Stimulated activated CD8-positive, alpha-beta memory T cell treated with anti-CD3 and anti-CD28 coated beads, Interleukin-2, amount 100 ng/mL, for 1 hour (primary cell): ENCODE data around the gene CCDC78.
"Not testable (repeated sequence)": the region's sequence is repeated elsewhere in the genome, so short reads cannot be mapped to it uniquely, and the experiment has no call there.

Source experiments
- DNase-seq, 2 donors: peaks; one replicate each; pipeline ENCODE4 v3.0.0-alpha.2; 2020; ENCODE audit warnings: low read depth in 2 of 2

The CCDC78 gene

GRCh38 chr16:694187-694862 is 31.9 kb downstream of the CCDC78 start:
- no peak for DNase-seq

DNA sequence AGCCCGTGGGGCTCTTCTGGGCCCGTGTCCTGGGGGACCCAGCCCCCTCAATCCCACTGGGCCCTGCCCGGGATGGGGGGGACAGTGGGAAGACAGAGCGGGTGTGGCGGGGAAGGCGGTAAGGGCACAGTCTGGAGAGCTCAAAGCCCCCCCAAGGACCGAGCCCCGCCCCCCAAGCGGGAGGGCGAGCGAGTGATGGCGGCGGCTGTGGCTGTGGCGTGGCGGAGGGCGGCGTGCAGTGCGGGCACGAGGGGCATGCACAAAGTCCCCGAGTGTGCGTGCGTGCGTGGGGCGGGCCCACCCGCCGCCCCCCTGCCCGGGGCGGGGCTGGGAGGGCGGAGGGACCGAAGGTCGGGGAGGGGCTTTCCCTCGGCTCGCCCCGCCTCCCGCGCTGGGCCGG is 32.5 kb downstream of the CCDC78 start:
- no peak for DNase-seq

- DNase-seq, result no peak
These were observed 32.9 kb downstream of the CCDC78 start for GRCh38 chr16:693364-693763.

DNA sequence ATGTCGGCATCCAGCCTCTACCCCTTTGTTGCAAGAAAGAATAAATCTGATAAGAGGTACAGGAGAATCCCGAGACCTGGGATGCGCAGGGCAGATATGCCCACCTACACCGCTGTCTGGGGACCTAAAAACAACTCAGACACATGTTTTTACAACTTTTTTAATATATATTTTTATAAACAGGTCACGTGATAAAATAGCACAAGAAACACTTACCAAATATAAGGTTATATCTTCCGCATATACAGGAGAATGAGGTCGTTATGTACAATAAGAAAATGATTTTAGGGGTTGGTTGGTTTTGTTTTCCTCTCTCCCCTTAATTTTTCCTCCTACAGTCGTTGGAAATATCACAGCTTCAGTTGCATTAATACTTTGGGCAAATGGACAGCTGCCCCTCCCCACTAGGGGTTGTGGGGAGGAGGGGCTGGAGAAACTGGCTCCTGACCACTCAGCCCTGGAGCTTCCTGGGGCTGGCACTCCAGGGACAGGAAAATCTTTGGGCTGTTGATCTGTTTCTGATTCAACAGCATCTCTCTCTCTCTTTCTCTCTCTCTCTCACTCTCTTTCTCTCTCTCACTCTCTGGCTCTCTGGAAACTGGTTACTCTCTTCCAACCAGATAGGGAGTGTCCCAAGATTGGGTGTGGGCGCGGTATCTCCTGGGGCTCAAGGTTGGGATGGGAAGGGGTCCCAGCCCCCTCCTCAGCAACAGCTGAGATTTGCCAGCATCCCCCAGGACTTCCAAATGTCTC is 33.7 kb downstream of the CCDC78 start:
- no peak for DNase-seq

DNA sequence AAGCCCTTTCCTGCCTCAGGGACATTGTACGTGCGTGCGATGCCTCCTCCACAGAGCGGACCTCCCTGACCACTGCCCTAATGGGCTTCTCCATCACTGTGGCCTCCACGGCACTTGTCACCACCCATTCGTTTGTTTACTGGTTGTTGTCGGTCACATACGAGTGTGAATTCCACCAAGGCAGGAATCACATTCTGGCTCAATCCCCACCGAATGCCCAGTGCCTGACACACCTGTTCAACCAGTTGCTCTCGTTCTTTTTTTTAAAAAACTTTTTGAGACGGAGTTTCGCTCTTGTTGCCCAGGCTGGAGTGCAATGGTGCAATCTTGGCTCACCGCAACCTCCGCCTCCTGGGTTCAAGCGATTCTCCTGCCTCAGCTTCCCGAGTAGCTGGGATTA is 35.0 kb downstream of the CCDC78 start:
- not testable (repeated sequence) for DNase-seq

DNA sequence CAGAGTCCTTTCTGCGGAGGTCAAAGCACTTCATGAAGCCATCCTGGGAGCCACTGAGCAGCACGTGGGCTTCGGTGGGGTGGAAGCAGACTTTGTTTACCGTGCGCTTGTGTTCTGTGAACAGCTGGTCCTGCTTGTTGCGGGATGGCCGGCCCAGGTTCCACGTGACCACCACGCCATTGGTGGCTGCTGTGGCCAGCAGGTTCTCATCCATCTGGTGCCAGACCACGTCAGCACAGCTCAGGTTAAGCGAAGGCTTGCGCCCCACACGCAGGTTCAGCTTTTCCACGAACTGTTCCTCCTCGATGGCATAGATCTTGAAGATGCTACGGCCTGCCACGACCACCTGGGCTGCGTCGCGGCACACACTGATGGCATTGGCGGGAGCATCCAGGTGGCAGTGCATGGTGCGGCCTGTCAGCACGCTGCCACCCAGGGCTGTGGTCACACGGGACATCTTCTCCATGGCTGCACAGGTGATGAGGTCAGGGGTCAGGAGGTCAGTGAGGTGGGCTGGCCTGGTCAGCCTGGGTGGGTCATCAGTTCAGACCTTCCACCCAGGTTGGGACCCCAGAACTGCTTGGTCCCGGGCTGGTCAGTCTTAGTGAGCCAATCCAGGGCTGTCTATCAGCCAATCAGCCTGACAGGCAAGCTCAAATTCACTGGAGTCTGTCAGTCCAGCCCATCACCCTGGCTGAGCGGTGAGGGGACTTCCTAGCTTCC is 36.9 kb downstream of the CCDC78 start:
- no peak for DNase-seq

DNA sequence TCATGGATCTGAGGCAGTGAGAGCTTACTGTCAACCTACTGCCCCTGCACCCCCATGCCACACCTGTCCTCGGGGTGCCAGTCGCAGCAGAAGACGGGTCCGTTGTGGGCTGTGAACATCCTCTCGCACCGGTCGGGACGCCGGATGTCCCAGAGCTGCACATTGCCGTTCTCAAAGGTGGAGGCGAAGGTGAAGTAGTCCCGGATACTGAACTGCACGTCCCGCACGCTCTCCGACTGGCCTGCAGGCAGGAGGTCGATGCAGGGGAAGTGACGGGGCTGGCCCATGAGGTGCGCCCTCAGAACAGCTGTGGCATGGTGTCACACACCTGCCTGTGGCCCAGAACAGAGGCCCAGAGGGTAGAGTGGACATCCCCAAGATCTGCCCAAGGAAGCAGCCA is 38.7 kb downstream of the CCDC78 start:
- DNase-seq, result no peak

DNA sequence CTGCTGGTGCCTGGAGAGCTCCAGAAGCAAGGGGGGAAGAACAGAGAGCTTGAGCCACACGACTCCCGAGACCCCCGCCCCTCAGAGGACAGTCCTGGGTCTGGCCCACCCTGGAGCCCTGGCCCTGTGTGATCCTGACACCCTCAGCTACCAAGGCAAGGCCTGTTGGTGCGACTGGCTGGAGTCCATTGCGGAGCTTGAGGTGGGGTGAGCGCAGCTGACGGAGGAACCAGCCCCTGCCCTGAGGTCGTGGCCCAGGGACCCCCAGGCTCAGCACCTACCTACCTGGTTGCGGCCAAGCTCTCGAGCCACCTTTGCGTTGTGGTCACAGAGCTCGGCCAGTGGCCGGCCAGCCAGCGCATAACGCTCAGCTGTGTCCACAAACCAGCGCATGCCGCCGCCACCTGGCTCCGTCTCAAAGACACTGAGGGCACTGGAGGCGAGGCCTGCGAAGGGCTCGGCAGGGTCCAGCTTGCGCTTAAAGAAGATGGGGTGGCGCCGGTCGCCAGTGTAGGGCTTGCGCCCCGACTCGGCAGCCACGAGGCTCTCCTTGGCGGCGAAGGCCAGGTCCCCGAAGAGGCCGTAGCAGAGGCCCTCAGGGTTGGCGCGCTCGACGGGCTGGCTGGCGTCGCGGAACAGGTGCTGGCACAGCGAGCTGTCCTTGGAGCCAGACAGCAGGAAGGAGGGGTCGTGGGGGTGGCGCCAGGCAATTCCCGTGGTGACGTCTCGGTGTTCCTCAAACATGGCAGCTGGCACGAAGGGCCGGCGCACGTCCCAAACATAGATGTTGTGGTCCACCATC is 39.6 kb downstream of the CCDC78 start:
- no peak for DNase-seq

- no peak for DNase-seq
These were observed 40.3 kb downstream of the CCDC78 start for GRCh38 chr16:685967-686366.

DNA sequence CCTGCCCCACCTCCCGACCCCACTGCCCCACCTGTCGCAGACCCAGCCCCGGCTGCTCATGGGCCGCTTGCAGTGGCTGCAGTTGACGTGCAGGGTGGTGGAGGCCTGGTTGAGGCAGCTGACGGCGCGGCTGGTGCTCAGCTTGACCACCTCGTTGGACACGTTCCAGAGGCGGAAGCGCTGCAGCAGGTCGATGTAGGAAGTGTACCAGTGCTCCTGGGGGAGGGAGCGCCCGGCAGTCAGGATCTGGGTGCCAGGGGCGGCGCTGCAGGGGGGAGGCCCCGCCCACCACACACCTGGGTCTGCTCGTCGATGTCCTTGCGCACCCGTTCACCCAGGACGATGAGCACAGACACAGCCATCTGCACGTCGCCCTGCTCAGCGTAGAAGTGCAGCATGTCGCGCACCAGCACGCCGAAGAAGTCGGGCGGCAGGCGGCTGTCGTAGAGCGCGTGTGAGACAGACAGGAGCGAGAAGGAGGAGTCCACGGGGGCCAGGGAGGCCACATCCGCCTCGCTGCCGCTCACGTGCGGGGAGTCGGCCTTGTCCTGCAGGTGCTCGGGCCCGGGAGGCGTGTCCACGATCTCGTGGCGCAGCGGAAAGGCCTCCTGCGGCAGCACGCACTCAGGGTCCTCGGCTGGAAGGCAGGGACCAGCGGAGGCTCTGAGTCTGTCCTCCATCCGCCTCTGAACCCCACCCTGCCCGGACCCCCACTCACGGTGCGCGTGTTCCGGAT is 41.1 kb downstream of the CCDC78 start:
- no peak for DNase-seq

DNA sequence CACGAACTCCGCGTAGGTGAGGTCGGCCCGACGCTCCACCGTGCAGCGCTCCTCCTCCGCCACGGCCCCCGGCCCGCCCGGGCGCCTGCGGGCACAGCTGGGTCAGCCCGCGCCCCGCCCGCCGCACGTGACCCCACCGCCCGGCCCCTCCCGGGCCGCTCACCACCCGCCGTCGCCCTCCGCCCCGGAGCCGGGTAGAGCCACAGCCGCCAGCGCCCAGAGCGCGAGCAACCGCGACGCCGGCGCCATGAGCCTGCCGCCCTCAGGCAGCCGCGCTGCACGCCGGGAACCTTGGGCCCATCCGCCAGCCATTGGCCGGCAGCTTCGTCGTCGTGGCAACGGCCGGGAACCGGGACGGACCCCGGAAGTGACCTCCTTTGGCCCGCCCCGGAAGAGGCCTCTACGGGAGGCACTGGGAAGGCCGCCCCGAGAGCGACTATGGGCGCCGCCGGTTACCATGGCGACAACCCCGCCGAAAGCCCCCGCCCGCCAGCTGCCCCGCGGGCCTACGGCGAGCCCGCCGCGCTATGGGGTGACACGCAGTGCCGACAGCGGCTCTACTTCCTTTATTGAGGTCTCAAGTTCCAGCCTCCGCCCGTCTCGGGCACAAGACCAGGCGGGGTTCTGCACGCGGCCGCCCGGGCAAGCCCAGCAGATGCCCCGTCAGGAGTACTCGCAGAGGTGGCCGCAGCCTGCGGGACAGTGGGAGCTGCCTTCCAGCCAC is 42.0 kb downstream of the CCDC78 start, which contains the start of gene JMJD8:
TSS of gene JMJD8 (minus strand) at position 264 of the 724 bp plus-strand sequence. CDS start at position 249, 15 bp downstream.
- peak; percentile 92 for DNase-seq

DNA sequence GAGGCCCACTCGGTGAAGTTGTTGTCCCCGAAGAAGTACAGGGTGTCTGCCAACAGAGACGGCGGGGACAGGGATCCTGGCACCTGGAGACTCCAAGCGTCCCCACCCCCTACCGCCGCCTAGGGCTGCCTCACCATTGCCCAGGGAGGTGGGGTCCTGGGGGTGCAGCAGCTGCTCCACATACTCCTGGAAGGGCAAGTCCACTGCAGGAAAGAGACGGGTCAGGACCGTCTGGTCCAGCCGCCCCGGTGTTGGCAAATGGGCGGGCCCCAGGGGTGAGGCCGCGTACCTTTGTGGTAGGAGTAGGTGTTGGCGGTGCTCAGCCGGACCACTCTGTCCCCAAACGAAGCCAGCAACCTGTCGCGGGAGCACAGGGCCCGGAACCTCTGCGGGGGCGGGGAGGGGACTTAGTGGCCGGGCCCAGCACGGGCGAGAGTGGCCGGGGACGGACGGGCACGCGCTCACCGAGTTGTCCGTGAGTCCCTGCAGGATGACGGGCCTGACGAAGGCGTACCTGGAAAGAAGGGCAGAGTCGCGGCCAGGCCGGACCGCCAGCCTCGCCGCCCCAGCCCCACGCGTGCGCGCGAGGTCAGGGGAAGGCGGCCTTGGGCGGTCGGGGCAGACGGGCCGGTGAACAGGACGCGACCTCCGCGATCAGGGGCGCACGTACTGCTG is 42.7 kb downstream of the CCDC78 start:
- no peak for DNase-seq

DNA sequence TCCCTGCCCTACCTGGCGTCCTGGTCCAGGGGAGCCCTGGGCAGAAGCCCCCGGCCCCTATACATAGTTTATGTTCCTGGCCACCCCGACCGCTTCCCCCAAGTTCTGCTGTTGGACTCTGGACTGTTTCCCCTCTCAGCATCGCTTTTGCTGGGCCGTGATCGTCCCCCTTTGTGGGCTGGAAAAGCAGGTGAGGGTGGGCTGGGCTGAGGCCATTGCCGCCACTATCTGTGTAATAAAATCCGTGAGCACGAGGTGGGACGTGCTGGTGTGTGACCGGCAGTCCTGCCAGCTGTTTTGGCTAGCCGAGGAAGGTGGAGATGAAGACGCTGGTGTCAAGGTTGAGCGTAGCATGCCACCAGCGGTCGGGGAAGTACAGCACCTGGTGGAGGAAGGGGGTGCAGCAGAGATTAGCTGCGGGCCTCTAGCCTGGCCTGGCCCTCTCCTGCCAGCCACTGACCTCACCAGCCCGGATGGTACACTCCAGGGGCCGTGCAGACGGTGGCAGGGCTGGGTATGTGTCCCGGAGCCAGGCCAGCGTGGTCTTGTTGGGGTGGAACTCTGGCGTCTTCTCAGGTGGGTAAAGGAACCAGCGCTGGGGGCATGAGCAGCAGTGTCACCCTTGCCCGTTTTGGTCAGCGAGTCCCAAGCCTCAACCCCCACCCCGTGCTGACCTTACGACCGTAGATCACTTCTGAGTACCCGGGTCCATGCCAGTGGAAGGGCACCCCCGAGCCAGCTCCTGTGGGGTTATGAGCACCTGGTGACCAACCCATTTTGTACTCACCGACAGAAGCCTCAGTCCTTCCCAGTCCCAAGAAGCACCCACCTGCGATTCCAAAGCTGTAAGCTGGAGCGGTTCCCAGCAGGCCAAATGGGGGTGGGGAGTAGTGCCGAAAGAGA is 43.5 kb downstream of the CCDC78 start:
- no peak for DNase-seq

DNA sequence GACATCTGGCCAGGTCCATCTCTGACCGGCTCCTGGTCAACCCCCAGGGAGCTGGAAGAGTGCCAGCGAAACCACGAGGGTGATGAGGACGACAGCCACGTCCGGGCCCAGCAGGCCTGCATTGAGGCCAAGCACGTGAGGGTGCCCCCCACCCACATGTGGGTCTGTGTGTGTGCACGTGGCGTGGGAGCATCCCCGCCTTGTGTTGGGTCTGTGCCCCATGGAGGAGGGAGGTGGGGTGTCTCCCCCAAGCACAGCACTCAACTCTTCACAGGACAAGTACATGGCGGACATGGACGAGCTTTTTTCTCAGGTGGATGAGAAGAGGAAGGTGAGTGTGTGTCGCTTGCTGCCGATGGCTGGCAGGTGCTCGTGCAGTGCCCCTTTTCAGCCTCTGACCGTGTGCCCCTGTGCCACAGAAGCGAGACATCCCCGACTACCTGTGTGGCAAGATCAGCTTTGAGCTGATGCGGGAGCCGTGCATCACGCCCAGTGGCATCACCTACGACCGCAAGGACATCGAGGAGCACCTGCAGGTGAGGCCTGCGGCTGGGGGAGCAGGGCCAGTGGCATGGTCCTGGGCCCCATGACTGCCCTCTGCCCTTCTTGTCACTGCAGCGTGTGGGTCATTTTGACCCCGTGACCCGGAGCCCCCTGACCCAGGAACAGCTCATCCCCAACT is 44.4 kb downstream of the CCDC78 start:
- no peak for DNase-seq

- DNase-seq, result no peak
These were observed 45.1 kb downstream of the CCDC78 start for GRCh38 chr16:680967-681745.

DNA sequence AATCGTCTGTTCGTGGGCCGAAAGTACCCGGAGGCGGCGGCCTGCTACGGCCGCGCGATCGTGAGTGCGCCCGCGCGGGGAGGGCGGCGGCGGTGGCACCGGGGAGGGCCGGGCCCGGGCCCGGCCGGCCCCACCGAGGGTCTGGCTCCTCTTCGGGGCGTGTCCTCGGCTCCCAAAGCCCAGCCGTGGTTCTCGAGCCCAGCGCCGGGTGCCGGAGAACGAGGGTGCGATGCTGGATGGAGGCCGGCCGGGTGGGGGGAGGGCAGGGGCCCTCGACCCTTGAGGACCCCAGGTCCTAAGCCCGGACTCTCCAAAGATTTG is 45.7 kb downstream of the CCDC78 start:
- no peak for DNase-seq

- DNase-seq, result peak; percentile 65 to 83
These were observed 46.2 kb downstream of the CCDC78 start, which contains the start of gene STUB1 for GRCh38 chr16:679814-680624. STUB1 (plus strand) TSS chr16:680410; CDS start chr16:680526, 116 bp downstream.
